T-cell (primary cell): ENCODE data around the gene MYCBP. TPM values are rescaled to one million over a fixed set of nuclear protein-coding genes. Genes with fewer than 3 reads are reported as not detected.

Source experiments
- ATAC-seq, 4 experiments: fragments of 200-7000 bp in 3 of 4; fragments of 150-1000 bp in 1 of 4; cut with Tn5 transposase; replicated peaks in 1 of 4; 1 replicate in 3 of 4; 2 replicates in 1 of 4; pipeline ENCODE4 v1.10.0; 2021; ENCODE audit warnings: moderate library complexity in 3 of 4, mild to moderate bottlenecking in 2 of 4, moderate number of reproducible peaks in 1 of 4
- CTCF ChIA-PET, 2 donors: fragments of 300-600 bp; sonication (Branson Sonifier 250); formaldehyde crosslinking; loops; one replicate each; lab custom pipeline; 2022; ENCODE audit warnings: antibody characterized with exemption in 2 of 2; lab: Charles Lee
- POLR2A ChIA-PET, 2 donors: fragments of 300-600 bp; sonication (Branson Sonifier 250); formaldehyde crosslinking; loops; one replicate each; lab custom pipeline; 2022; ENCODE audit warnings: antibody characterized with exemption in 2 of 2; lab: Charles Lee
- DNase-seq, 35 experiments: peaks; one replicate each; pipeline versions ENCODE4 v3.0.0 to v3.0.0-alpha.2; 2013 to 2023
- H3K27ac ChIP-seq: one replicate; pipeline ENCODE4 v1.5.1; 2013; ENCODE audit warnings: low read length
- H3K27me3 ChIP-seq, 2 experiments: replicated peaks in 1 of 2; 1 replicate in 1 of 2; 2 replicates in 1 of 2; pipeline versions ENCODE4 v1.6.1 to v1.7.0; 2013; ENCODE audit warnings: low read length in 1 of 2, mixed read lengths in 1 of 2; ENCODE audit not compliant: control insufficient read depth in 2 of 2, insufficient read depth in 2 of 2; ENCODE audit errors: extremely low read depth in 1 of 2
- H3K36me3 ChIP-seq, 2 donors: 1 replicate in 1 of 2; 2 replicates in 1 of 2; pipeline versions ENCODE4 v1.6.1 to v1.7.0; 2013; ENCODE audit warnings: low read length in 1 of 2; ENCODE audit not compliant: control insufficient read depth in 2 of 2, insufficient read depth in 1 of 2; ENCODE audit errors: extremely low read depth in 1 of 2
- H3K4me1 ChIP-seq, 2 experiments: 1 replicate in 1 of 2; 2 replicates in 1 of 2; pipeline versions ENCODE4 v1.6.1 to v1.7.0; 2013; ENCODE audit warnings: low read length in 2 of 2, mixed read lengths in 1 of 2; ENCODE audit not compliant: insufficient read depth in 2 of 2, control insufficient read depth in 1 of 2; ENCODE audit errors: extremely low read depth in 1 of 2
- H3K4me3 ChIP-seq, 2 donors: 1 replicate in 1 of 2; 2 replicates in 1 of 2; pipeline versions ENCODE4 v1.5.1 to v1.7.0; 2013; ENCODE audit warnings: mild to moderate bottlenecking in 2 of 2, low read length in 1 of 2, moderate library complexity in 1 of 2; ENCODE audit not compliant: control insufficient read depth in 1 of 2; ENCODE audit errors: extremely low read depth in 1 of 2
- H3K9me3 ChIP-seq: 2 replicates; pipeline ENCODE4 v1.7.0; 2013
- H3K27ac Mint-ChIP-seq, 2 donors: one replicate each; pipeline ENCODE4 v1.8.0; 2020 to 2021; ENCODE audit warnings: mild to moderate bottlenecking in 2 of 2, mixed read lengths in 2 of 2
- H3K27me3 Mint-ChIP-seq, 2 donors: one replicate each; pipeline ENCODE4 v1.8.0; 2021 to 2022; ENCODE audit warnings: mixed read lengths in 2 of 2
- H3K36me3 Mint-ChIP-seq: one replicate; pipeline ENCODE4 v1.8.0; 2021; ENCODE audit warnings: mixed read lengths
- H3K4me1 Mint-ChIP-seq, 3 donors: one replicate each; pipeline ENCODE4 v1.8.0; 2020 to 2022; ENCODE audit warnings: mixed read lengths in 3 of 3, mild to moderate bottlenecking in 1 of 3
- H3K4me3 Mint-ChIP-seq, 3 donors: one replicate each; pipeline ENCODE4 v1.8.0; 2020 to 2022; ENCODE audit warnings: mild to moderate bottlenecking in 3 of 3, mixed read lengths in 3 of 3, moderate library complexity in 3 of 3
- H3K9me3 Mint-ChIP-seq, 3 donors: one replicate each; pipeline ENCODE4 v1.8.0; 2020 to 2022; ENCODE audit warnings: mixed read lengths in 3 of 3
- WGBS: methylation state at CpG from one replicate; pipeline ENCODE4 v1.1.5; 2013; ENCODE audit warnings: missing lambda C conversion rate; ENCODE audit not compliant: insufficient coverage; 5-methylcytosine and 5-hydroxymethylcytosine counted together
- total RNA-seq, 35 experiments: library from RNA in 6 of 35; stranded (reverse) in 6 of 35; fragments of 120-200 nt in 1 of 35; gene quantifications; one replicate each; pipeline versions ENCODE4 v1.2.1 to v1.2.4 and lab custom pipeline; 2013 to 2026

The MYCBP gene
- total RNA-seq, 5 donors from 2014 or later (not counting 1 experiment from before 2014, with no cell fraction given), result 7.0 to 19.4 (median 17.2) TPM

- CTCF ChIA-PET, result interaction anchor here in 1 of 2 donors (0.8 kb wide), 1 partner anchor 10 kb away, joined by 3 read pairs; no protein-coding TSS in a partner anchor
- no peak overlapping the region for H3K4me3 Mint-ChIP-seq
- 80% methylated on average over 1 of the region's 3 CpGs for WGBS
These were observed 40.8 kb downstream of the MYCBP start for GRCh38 chr1:38832370-38832734.

DNA sequence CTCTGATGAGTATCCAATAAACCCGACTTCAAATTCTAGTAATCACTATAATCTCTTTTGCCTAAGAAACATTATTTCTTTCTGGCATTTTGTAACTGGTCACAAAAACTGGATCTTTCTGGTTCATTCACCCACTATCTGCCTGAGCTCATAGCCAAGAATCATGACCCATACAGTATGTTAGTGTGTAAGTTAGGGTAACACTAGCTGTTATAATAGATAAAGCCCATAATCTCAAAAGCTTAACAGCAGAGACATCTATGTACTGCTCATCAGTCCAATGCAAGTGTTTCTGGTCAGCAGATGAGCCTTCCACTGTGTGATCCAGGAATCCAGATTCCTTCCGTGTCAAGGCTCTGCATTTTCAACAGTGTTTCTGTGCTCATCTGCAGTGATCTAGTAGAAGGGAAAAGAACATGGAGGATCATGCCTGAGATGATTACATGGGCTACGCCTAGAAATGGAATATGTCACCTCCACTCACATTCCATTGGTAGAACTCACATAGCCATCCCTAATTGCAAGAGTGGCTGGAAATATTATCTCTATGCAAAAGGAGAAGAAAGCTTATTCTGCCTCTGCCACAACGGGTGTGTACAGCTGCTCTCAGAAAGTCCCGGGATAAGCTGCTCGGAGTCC, 41.3 kb downstream of the MYCBP start:
- DNase-seq (no peak), ATAC-seq (no peak)
- H3K27me3 ChIP-seq, result peaks cover 2 to 16% of the 10 kb centered on the region in 2 experiments
- H3K9me3 ChIP-seq, result no peaks in the 10 kb centered on the region
- 91% methylated on average over 3 of the region's 6 CpGs for WGBS
- peaks cover 16 to 29% of the 10 kb centered on the region in 2 donors for H3K27me3 Mint-ChIP-seq
- H3K36me3 Mint-ChIP-seq, result no peaks in the 10 kb centered on the region
- H3K27ac Mint-ChIP-seq, result no peak overlapping the region
- no peak overlapping the region for H3K27ac ChIP-seq
- peaks cover 0 to 3% (median 2%) of the 10 kb centered on the region in 3 donors for H3K4me1 Mint-ChIP-seq
- no peaks in the 10 kb centered on the region for H3K9me3 Mint-ChIP-seq
- H3K4me3 ChIP-seq, result no peak overlapping the region
- no peak overlapping the region for H3K4me3 Mint-ChIP-seq
- H3K36me3 ChIP-seq, result no peaks in the 10 kb centered on the region
- H3K4me1 ChIP-seq, result no peaks in the 10 kb centered on the region
- ChIA-PET POLR2A (no interaction called here), CTCF (interaction anchor here in 1 of 2 donors (0.8 kb wide), 1 partner anchor 11 kb away, joined by 3 read pairs; no protein-coding TSS in a partner anchor)

More at GRCh38 chr1:38832370-38832734, 40.8 kb downstream of the MYCBP start:
- Mint-ChIP-seq H3K9me3 (no peaks in the 10 kb centered on the region), H3K27ac (no peak overlapping the region), H3K4me1 (peaks cover 0 to 3% (median 2%) of the 10 kb centered on the region in 3 donors), H3K27me3 (peaks cover 16 to 27% of the 10 kb centered on the region in 2 donors), H3K36me3 (no peaks in the 10 kb centered on the region)
- ATAC-seq (no peak), DNase-seq (no peak)
- no peaks in the 10 kb centered on the region for H3K36me3 ChIP-seq
- peaks cover 2 to 16% of the 10 kb centered on the region in 2 experiments for H3K27me3 ChIP-seq
- no peaks in the 10 kb centered on the region for H3K9me3 ChIP-seq
- no peaks in the 10 kb centered on the region for H3K4me1 ChIP-seq
- no peak overlapping the region for H3K4me3 ChIP-seq
- POLR2A ChIA-PET, result no interaction called here
- H3K27ac ChIP-seq, result no peak overlapping the region

GRCh38 chr1:38829368-38829767, 43.8 kb downstream of the MYCBP start:
- POLR2A ChIA-PET, result no interaction called here
- Histone ChIP-seq H3K27ac (no peak overlapping the region), H3K36me3 (no peaks in the 10 kb centered on the region), H3K4me1 (no peaks in the 10 kb centered on the region), H3K9me3 (no peaks in the 10 kb centered on the region), H3K27me3 (peaks cover 2 to 25% of the 10 kb centered on the region in 2 experiments), H3K4me3 (no peak overlapping the region)
- ATAC-seq, result no peak
- no peak overlapping the region for H3K4me3 Mint-ChIP-seq
- DNase-seq, result no peak
- no peak overlapping the region for H3K27ac Mint-ChIP-seq
- no peaks in the 10 kb centered on the region for H3K36me3 Mint-ChIP-seq
- no CpG with 5 or more reads among the region's 1 CpG for WGBS
- CTCF ChIA-PET, result no interaction called here
- H3K27me3 Mint-ChIP-seq, result peaks cover 34 to 40% of the 10 kb centered on the region in 2 donors
- H3K4me1 Mint-ChIP-seq, result no peaks in the 10 kb centered on the region
- no peaks in the 10 kb centered on the region for H3K9me3 Mint-ChIP-seq

DNA sequence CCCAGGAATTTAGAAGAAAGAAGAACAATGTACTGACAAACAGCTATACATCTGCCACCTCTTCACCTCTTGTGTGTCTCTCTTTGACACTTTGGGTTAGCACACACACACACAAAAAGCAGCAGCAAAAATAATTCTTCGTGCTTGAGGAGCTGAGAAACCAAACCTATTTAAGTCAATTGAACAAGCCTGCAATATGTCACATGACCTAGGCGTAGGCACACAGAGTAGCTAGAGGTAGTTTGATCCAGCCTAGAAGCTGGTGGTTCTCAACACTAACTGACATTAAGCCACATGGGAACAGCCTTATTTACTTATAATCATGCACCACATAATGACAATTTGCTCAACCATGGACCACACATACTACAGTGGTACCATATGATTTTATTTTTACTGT, 45.8 kb downstream of the MYCBP start:
- Mint-ChIP-seq H3K4me1 (no peaks in the 10 kb centered on the region), H3K27ac (no peak overlapping the region), H3K9me3 (no peaks in the 10 kb centered on the region), H3K27me3 (peaks cover 35 to 38% of the 10 kb centered on the region in 2 donors), H3K4me3 (no peak overlapping the region), H3K36me3 (no peaks in the 10 kb centered on the region)
- no peak for ATAC-seq
- ChIA-PET POLR2A (interaction anchor here in 1 of 2 donors (0.6 kb wide), 1 partner anchor 288 kb away, joined by 5 read pairs; no protein-coding TSS in a partner anchor), CTCF (interaction anchor here in 1 of 2 donors (0.5 kb wide), 1 partner anchor 17 kb away, joined by 4 read pairs; no protein-coding TSS in a partner anchor)
- peaks cover 0 to 31% of the 10 kb centered on the region in 2 experiments for H3K27me3 ChIP-seq
- no peaks in the 10 kb centered on the region for H3K36me3 ChIP-seq
- WGBS, result 60% methylated on average over 1 of the region's 2 CpGs
- no peak overlapping the region for H3K27ac ChIP-seq
- no peaks in the 10 kb centered on the region for H3K4me1 ChIP-seq
- no peak for DNase-seq
- no peaks in the 10 kb centered on the region for H3K9me3 ChIP-seq
- H3K4me3 ChIP-seq, result no peak overlapping the region

DNA sequence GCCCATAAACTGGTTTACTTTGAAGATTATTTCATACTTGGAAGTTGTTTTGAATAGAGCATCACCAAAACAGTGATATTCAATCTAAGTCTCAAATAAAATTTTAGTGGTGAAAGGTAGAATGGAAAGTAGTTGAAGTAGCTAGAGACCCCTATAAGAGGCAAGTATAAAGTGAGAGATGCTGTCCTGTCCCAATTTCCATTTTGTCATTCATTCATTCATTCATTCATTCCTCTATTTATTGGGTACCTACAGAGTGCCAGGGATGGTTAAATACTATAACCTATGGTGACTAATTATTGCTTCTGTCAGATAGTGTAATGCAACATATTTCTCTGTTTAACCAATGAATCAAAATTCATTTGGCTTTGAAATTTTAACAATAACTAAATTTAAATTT, 46.3 kb downstream of the MYCBP start:
- no peak overlapping the region for H3K27ac ChIP-seq
- ChIA-PET CTCF (interaction anchor here in 1 of 2 donors (0.5 kb wide), 1 partner anchor 17 kb away, joined by 4 read pairs; no protein-coding TSS in a partner anchor), POLR2A (interaction anchor here in 1 of 2 donors (0.6 kb wide), 1 partner anchor 288 kb away, joined by 5 read pairs; no protein-coding TSS in a partner anchor)
- peaks cover 0 to 31% of the 10 kb centered on the region in 2 experiments for H3K27me3 ChIP-seq
- DNase-seq (no peak), ATAC-seq (no peak)
- no peak overlapping the region for H3K4me3 Mint-ChIP-seq
- H3K4me1 Mint-ChIP-seq, result no peaks in the 10 kb centered on the region
- H3K27ac Mint-ChIP-seq, result no peak overlapping the region
- H3K9me3 ChIP-seq, result no peaks in the 10 kb centered on the region
- H3K36me3 ChIP-seq, result no peaks in the 10 kb centered on the region
- H3K27me3 Mint-ChIP-seq, result peaks cover 39 to 41% of the 10 kb centered on the region in 2 donors
- H3K4me3 ChIP-seq, result no peak overlapping the region
- no peaks in the 10 kb centered on the region for H3K9me3 Mint-ChIP-seq
- no peaks in the 10 kb centered on the region for H3K36me3 Mint-ChIP-seq
- H3K4me1 ChIP-seq, result no peaks in the 10 kb centered on the region

DNA sequence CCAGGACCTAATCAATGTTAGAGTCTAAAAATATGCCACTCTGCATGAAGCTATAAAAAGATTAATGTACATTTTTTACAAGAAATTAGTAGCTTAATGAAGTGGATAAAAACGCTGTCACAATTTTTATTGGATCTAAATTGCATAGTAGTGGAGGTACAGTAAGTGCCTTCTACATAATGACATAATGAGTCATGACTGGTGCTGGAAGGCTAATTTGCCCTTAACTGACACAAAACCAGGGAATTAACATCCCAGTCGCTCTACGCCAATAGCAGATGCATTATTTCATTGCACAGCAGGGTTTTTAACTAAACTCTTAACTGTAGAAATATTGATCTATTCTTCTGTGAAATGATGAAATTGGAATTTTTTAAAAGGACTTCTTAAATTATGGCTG, 46.9 kb downstream of the MYCBP start:
- Mint-ChIP-seq H3K27me3 (peaks cover 41 to 44% of the 10 kb centered on the region in 2 donors), H3K4me1 (no peaks in the 10 kb centered on the region), H3K27ac (no peak overlapping the region), H3K36me3 (no peaks in the 10 kb centered on the region), H3K9me3 (no peaks in the 10 kb centered on the region), H3K4me3 (no peak overlapping the region)
- Histone ChIP-seq H3K9me3 (no peaks in the 10 kb centered on the region), H3K36me3 (no peaks in the 10 kb centered on the region), H3K4me3 (no peak overlapping the region), H3K27ac (no peak overlapping the region), H3K27me3 (peaks cover 0 to 31% of the 10 kb centered on the region in 2 experiments), H3K4me1 (no peaks in the 10 kb centered on the region)
- DNase-seq (no peak), ATAC-seq (no peak)
- no CpG with 5 or more reads among the region's 3 CpGs for WGBS
- POLR2A ChIA-PET, result no interaction called here
- CTCF ChIA-PET, result interaction anchor here in 1 of 2 donors (0.5 kb wide), 1 partner anchor 836 kb away, joined by 3 read pairs; no protein-coding TSS in a partner anchor
